Natural killer cell (primary cell): ENCODE results near the gene OXA1L. TPM values are rescaled to one million over a fixed set of nuclear protein-coding genes. Genes with fewer than 3 reads are reported as not detected.

ENCODE experiments used
- ATAC-seq, 3 donors: fragments of 150-1000 bp in 2 of 3; fragments of 200-7000 bp in 1 of 3; cut with Tn5 transposase; 1 replicate in 1 of 3; 2 replicates in 2 of 3; pipeline ENCODE4 v1.10.0; 2021; ENCODE audit warnings: mild to moderate bottlenecking in 2 of 3, moderate library complexity in 2 of 3
- DNase-seq, 2 donors: peaks; one replicate each; pipeline versions ENCODE4 v3.0.0 to v3.0.0-alpha.2; 2013 to 2021; ENCODE audit warnings: mixed read lengths in 1 of 2
- H3K27ac ChIP-seq: one replicate; pipeline ENCODE4 v1.5.1; 2013; ENCODE audit warnings: mild to moderate bottlenecking, low read length
- H3K27me3 ChIP-seq: one replicate; pipeline ENCODE4 v1.6.1; 2013; ENCODE audit warnings: low read length; ENCODE audit not compliant: control insufficient read depth, insufficient read depth
- H3K36me3 ChIP-seq: one replicate; pipeline ENCODE4 v1.6.1; 2013; ENCODE audit warnings: low read length; ENCODE audit not compliant: control insufficient read depth, insufficient read depth
- H3K4me1 ChIP-seq: one replicate; pipeline ENCODE4 v1.6.1; 2013; ENCODE audit warnings: low read length; ENCODE audit not compliant: control insufficient read depth, insufficient read depth
- H3K4me3 ChIP-seq: one replicate; pipeline ENCODE4 v1.5.1; 2013; ENCODE audit warnings: low read length
- H3K9me3 ChIP-seq: one replicate; pipeline ENCODE4 v1.6.1; 2013; ENCODE audit warnings: low read length; ENCODE audit not compliant: control insufficient read depth, insufficient read depth
- H3K27ac Mint-ChIP-seq, 2 donors: one replicate each; pipeline ENCODE4 v1.8.0; 2022; ENCODE audit warnings: mild to moderate bottlenecking in 2 of 2, mixed read lengths in 2 of 2, moderate library complexity in 1 of 2
- H3K27me3 Mint-ChIP-seq, 2 donors: one replicate each; pipeline ENCODE4 v1.8.0; 2022; ENCODE audit warnings: low read depth in 2 of 2, mixed read lengths in 2 of 2
- H3K36me3 Mint-ChIP-seq: one replicate; pipeline ENCODE4 v1.8.0; 2022; ENCODE audit warnings: mixed read lengths
- H3K4me1 Mint-ChIP-seq, 2 donors: one replicate each; pipeline ENCODE4 v1.8.0; 2022; ENCODE audit warnings: mixed read lengths in 2 of 2
- H3K4me3 Mint-ChIP-seq: one replicate; pipeline ENCODE4 v1.8.0; 2022; ENCODE audit warnings: mild to moderate bottlenecking, moderate library complexity, mixed read lengths
- H3K9me3 Mint-ChIP-seq, 2 donors: one replicate each; pipeline ENCODE4 v1.8.0; 2022; ENCODE audit warnings: mixed read lengths in 2 of 2
- WGBS: methylation state at CpG from one replicate; pipeline ENCODE4 v1.1.7; 2013; ENCODE audit warnings: missing lambda C conversion rate; ENCODE audit not compliant: insufficient coverage; 5-methylcytosine and 5-hydroxymethylcytosine counted together
- intact Hi-C: fragments of 100-400 bp; cut with micrococcal nuclease; formaldehyde crosslinking; loops from one replicate; pipeline ENCODE4 v1.14.2; 2022
- total RNA-seq, 4 donors: library from RNA; stranded (reverse); fragments of 120-200 nt in 1 of 4; gene quantifications; one replicate each; pipeline versions ENCODE4 v1.2.3 to v1.2.4, GENCODE V29; 2013 to 2022
- TF ChIP-seq, protein P1 (sequence below): fragments of 200-600 bp; IDR thresholded peaks from one replicate; pipeline ENCODE4 v1.8.0; 2022; ENCODE audit warnings: antibody characterized with exemption

Gene OXA1L
- total RNA-seq, 3 donors from 2014 or later (not counting 1 experiment from before 2014, with no cell fraction given), result 121 to 143 (median 125) TPM

DNA sequence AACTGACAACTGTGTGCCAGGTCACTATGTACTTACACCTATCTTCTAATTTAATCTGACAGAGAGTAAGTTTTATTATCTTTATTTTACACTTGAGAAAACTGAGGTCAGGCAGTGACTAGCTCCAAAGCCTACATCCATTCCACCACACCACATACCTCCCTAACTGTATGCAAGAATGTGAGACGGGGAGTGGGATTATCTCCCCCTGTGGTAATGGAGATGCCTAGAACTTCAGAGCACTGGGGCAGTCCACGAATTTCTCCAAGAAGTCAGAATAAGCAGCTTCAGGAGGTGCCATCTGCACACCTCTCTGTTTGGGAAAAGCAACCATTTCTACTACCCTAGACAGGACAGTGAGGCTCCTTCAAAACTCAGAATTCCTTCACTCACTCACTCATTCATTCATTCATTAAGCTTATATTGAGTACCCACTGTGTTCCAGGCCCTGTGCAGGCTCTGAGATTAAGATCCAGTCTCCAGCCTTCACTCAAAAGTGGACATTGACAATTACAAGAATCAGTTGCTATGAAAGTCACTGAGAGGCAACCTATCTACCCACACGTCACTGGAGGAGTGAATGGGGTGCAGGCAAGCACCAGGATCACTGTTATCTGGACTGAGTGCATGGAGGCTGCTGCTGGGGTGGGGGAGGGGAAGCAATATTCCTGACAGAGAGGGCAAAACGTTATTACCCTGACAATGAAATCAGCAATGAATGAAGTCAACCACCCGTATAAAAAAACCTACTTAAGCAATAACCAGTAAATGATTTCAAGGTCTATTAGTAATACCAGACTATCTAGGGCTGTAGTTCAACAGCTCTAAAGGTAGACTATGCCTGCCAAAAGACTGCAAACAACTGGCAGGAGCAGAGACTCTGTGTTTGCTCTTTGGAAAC lies 30.8 kb downstream of the OXA1L start:
- Mint-ChIP-seq H3K27ac (no peak overlapping the region), H3K36me3 (no peaks in the 10 kb centered on the region), H3K4me1 (no peaks in the 10 kb centered on the region), H3K4me3 (no peak overlapping the region), H3K27me3 (peaks cover 29 to 34% of the 10 kb centered on the region in 2 donors), H3K9me3 (no peaks in the 10 kb centered on the region)
- no peak for ATAC-seq
- intact Hi-C loops, result no loop called here
- no peaks in the 10 kb centered on the region for H3K27me3 ChIP-seq
- TF ChIP-seq, protein P1, sequence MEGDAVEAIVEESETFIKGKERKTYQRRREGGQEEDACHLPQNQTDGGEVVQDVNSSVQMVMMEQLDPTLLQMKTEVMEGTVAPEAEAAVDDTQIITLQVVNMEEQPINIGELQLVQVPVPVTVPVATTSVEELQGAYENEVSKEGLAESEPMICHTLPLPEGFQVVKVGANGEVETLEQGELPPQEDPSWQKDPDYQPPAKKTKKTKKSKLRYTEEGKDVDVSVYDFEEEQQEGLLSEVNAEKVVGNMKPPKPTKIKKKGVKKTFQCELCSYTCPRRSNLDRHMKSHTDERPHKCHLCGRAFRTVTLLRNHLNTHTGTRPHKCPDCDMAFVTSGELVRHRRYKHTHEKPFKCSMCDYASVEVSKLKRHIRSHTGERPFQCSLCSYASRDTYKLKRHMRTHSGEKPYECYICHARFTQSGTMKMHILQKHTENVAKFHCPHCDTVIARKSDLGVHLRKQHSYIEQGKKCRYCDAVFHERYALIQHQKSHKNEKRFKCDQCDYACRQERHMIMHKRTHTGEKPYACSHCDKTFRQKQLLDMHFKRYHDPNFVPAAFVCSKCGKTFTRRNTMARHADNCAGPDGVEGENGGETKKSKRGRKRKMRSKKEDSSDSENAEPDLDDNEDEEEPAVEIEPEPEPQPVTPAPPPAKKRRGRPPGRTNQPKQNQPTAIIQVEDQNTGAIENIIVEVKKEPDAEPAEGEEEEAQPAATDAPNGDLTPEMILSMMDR, result no peak
- 77% methylated on average over 4 of the region's 5 CpGs for WGBS
- H3K27ac ChIP-seq, result no peak overlapping the region
- H3K9me3 ChIP-seq, result no peaks in the 10 kb centered on the region
- H3K36me3 ChIP-seq, result no peaks in the 10 kb centered on the region
- H3K4me1 ChIP-seq, result no peaks in the 10 kb centered on the region
- H3K4me3 ChIP-seq, result no peak overlapping the region
- DNase-seq, result no peak

GRCh38 chr14:22798528-22798927 lies 32.0 kb downstream of the OXA1L start:
- intact Hi-C loops, result no loop called here
- Histone ChIP-seq H3K36me3 (no peaks in the 10 kb centered on the region), H3K4me3 (no peak overlapping the region), H3K27ac (no peak overlapping the region), H3K4me1 (no peaks in the 10 kb centered on the region), H3K9me3 (no peaks in the 10 kb centered on the region), H3K27me3 (no peaks in the 10 kb centered on the region)
- H3K36me3 Mint-ChIP-seq, result no peaks in the 10 kb centered on the region
- no peaks in the 10 kb centered on the region for H3K4me1 Mint-ChIP-seq
- no peak overlapping the region for H3K27ac Mint-ChIP-seq
- TF ChIP-seq, protein P1, result no peak
- H3K4me3 Mint-ChIP-seq, result no peak overlapping the region
- no peak for DNase-seq
- ATAC-seq, result no peak
- H3K9me3 Mint-ChIP-seq, result no peaks in the 10 kb centered on the region
- WGBS, result 38% methylated on average over 2 of the region's 2 CpGs
- peaks cover 40 to 41% of the 10 kb centered on the region in 2 donors for H3K27me3 Mint-ChIP-seq

DNA sequence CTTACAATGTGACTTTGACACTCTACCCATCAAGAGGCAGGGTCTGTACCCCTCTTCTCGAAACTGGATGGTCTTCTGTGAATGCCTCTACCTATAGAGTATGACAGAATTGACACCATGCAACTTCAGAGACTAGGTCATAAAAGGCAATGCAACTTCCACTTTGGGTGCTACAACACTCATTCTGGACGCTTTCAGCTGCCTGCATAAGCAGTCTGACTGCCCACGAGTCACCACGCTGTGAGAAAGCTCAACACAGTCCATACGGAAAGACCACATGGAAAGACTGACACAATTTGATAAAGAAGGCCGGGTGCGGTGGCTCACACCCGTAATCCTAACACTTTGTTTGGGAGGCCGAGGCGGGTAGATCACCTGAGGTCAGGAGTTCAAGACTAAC lies 33.9 kb downstream of the OXA1L start:
- Histone ChIP-seq H3K9me3 (no peaks in the 10 kb centered on the region), H3K27me3 (no peaks in the 10 kb centered on the region), H3K4me3 (no peak overlapping the region), H3K27ac (no peak overlapping the region), H3K36me3 (no peaks in the 10 kb centered on the region), H3K4me1 (no peaks in the 10 kb centered on the region)
- ATAC-seq (no peak), DNase-seq (no peak)
- H3K4me3 Mint-ChIP-seq, result no peak overlapping the region
- H3K9me3 Mint-ChIP-seq, result no peaks in the 10 kb centered on the region
- peaks cover 44 to 51% of the 10 kb centered on the region in 2 donors for H3K27me3 Mint-ChIP-seq
- H3K36me3 Mint-ChIP-seq, result no peaks in the 10 kb centered on the region
- 90% methylated on average over 10 of the region's 10 CpGs for WGBS
- intact Hi-C loops, result no loop called here
- TF ChIP-seq, protein P1, result no peak
- H3K4me1 Mint-ChIP-seq, result no peaks in the 10 kb centered on the region
- H3K27ac Mint-ChIP-seq, result no peak overlapping the region
